Bronchial epithelial cell (primary cell): Measurements from ENCODE around the gene CCDC177. TPM values are rescaled to one million over a fixed set of nuclear protein-coding genes. Genes with fewer than 3 reads are reported as not detected.
"Not testable (repeated sequence)": the region's sequence is repeated elsewhere in the genome, so short reads cannot be mapped to it uniquely, and the experiment has no call there.

Experiments used
- DNase-seq: peaks from one replicate; pipeline ENCODE4 v3.0.0-alpha.2; 2010; ENCODE audit warnings: low read depth
- FAIRE-seq: peaks from 2 replicates; lab custom pipeline; 2011; peaks lifted over from hg19 to GRCh38; lab: Jason Lieb, UNC
- H3K27me3 ChIP-seq: 2 replicates; pipeline ENCODE4 v1.5.1; 2011; ENCODE audit warnings: low read length; ENCODE audit not compliant: control insufficient read depth, insufficient read depth
- H3K36me3 ChIP-seq: 2 replicates; pipeline ENCODE4 v1.5.1; 2011; ENCODE audit warnings: low read length; ENCODE audit not compliant: control insufficient read depth, insufficient read depth
- H3K4me3 ChIP-seq: 2 replicates; pipeline ENCODE4 v1.5.1; 2011; ENCODE audit warnings: mild to moderate bottlenecking, low read depth, low read length, control low read depth
- total RNA-seq: library from RNA; depleted of rRNA; stranded (reverse); fragments of >200 nt; gene quantifications from 2 replicates; pipeline ENCODE4 v1.2.1, GENCODE V29; 2014
- TF ChIP-seq, protein P1 (sequence below): IDR thresholded peaks from 2 replicates; pipeline ENCODE4 v1.5.1; 2011; ENCODE audit warnings: mild to moderate bottlenecking, moderate library complexity, low read length, control low read depth, inconsistent platforms; ENCODE audit not compliant: insufficient read depth, severe bottlenecking

Gene CCDC177
- total RNA-seq, 1 donor from 2014 or later, result not detected

DNA sequence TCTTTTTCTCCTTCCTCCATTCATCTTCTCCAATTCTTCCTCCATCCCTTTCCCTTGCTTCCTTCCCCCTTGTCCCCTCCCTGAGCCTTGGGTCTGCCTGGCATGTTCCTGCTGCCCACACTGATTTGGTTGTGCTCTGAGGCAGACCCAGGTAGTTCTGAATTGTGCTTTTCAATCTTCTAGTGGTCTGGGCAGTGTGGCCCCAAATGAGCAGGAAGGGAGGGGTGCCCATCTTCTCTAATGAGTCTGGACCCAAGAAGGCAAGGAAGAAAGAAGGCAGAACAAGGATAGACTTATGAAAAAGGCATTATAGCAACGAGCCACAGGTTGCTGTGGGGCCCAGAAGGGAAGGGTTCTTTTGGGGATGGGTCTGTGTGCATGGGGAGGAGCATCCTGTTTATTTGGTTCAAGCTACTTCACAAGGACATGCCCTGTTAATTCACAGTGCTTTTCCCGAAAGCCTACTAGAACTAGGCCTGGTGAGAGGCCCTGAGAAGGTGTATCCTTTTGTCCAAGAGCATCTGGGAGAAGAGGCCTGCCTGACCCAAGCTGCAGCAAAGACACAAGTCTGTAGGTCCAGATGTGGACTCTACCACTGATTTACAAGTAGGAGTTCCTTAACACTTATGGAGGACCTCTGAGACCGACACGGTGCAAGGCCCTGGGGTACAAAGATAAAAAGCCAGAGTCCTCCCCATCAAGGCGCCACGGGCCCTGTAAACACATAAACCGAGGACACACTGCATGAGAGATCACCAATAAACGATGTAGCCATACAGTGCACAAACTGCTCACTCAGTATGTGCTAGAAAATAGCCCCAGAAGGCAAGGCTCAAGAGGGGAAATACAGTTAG is 35.6 kb upstream of the CCDC177 start:
- H3K4me3 ChIP-seq, result peak overlapping the region; percentile 48
- H3K36me3 ChIP-seq, result no peaks in the 10 kb centered on the region
- TF ChIP-seq, protein P1, sequence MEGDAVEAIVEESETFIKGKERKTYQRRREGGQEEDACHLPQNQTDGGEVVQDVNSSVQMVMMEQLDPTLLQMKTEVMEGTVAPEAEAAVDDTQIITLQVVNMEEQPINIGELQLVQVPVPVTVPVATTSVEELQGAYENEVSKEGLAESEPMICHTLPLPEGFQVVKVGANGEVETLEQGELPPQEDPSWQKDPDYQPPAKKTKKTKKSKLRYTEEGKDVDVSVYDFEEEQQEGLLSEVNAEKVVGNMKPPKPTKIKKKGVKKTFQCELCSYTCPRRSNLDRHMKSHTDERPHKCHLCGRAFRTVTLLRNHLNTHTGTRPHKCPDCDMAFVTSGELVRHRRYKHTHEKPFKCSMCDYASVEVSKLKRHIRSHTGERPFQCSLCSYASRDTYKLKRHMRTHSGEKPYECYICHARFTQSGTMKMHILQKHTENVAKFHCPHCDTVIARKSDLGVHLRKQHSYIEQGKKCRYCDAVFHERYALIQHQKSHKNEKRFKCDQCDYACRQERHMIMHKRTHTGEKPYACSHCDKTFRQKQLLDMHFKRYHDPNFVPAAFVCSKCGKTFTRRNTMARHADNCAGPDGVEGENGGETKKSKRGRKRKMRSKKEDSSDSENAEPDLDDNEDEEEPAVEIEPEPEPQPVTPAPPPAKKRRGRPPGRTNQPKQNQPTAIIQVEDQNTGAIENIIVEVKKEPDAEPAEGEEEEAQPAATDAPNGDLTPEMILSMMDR, result no peak
- DNase-seq, result no peak
- H3K27me3 ChIP-seq, result no peaks in the 10 kb centered on the region
- no peak for FAIRE-seq

DNA sequence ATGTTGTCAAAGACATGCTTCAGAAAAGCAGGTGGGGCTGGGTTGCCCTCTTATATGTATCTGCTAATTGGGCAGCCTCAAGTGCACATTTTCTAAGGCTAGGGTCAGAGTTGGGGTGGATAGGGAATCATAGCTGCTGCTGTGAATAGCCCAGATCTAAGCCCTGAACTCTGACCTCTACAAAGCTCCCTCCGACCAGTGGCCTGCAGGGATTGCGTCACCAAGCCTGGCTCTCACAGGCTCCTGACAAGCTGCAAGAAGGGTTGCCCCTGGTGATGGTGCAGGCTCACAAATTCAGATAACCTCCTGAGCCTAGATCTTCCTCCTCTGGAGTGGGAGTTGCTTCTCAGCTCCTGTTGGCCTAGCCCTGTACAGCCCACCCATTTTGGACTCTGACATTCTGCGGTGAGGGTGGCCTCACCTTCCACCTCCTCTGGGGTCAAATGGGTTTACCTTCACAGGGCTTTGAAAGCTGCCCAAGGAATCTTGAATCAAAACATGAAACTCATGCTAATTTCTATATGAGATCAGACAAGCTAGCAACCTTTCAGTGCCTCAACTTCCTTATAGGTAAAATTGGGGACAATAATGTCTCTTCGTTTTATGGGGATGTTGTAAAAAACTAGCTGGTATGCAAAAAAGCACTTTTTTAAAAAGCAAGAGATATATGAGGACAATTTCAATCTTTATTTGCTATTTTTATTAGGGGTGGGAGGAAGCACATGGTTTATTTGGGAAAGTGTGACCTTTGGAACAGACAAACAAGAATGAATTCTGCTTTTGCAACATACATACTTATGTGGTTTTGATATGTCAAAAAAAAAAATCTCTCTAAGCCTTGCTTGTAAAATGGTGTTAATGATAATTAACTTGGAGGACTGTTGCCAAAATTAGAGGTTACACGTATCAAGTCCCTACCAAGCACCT is 31.9 kb upstream of the CCDC177 start:
- no peaks in the 10 kb centered on the region for H3K36me3 ChIP-seq
- TF ChIP-seq, protein P1, result no peak
- no peaks in the 10 kb centered on the region for H3K27me3 ChIP-seq
- FAIRE-seq, result no peak
- no peak overlapping the region for H3K4me3 ChIP-seq
- DNase-seq, result no peak

DNA sequence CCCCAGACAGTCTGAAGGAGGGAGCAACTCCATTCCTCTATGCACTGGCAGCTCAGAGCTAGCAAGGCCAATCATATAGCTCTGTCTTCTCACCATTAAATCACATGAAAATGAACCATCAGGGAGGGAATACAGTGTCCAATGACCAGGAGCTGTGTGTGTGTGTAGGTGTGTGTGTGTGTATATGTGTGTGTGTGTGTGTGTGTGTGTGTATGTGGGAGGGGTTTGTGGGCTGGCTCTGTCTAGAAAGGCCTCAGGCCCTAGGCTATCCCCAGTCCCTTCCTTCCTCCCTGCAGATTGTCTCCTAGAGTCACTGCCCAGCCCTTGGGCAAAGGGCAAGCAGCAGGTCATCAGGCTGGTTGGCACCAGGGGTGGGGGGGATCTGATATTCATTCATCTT is 31.1 kb upstream of the CCDC177 start:
- H3K36me3 ChIP-seq, result no peaks in the 10 kb centered on the region
- TF ChIP-seq, protein P1, result no peak
- no peaks in the 10 kb centered on the region for H3K27me3 ChIP-seq
- FAIRE-seq (no peak), DNase-seq (peak; percentile 13)
- no peak overlapping the region for H3K4me3 ChIP-seq

DNA sequence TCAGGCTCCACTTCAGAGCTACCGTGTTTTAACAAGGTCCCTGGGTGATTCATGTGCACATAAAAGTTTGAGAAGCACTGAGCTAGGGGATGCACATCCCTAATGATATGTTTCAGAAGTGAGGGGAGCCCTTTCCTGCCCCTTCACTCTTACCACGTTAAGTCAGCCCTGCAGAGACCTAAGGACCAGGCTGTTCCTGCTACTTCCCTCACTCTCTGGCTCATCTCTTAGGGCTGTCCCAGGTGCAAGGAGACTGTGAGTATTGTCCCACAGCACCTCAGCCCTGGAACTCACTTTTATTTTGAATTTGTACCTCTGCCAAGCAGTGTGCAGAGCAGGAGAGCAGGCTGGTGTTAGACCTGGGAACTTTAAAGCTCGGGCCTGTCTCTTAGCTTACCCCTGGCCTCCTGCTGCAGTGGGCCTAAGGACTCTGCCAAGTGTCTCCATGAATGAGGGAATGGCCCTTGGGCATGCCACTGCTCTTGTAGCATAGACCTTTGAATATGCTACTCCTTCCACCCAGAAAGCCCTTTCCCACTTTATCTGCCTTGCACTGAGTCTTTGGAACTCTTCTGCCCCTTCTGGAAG is 25.7 kb upstream of the CCDC177 start:
- DNase-seq, result no peak
- no peak for FAIRE-seq
- Histone ChIP-seq H3K4me3 (no peak overlapping the region), H3K27me3 (no peaks in the 10 kb centered on the region), H3K36me3 (no peaks in the 10 kb centered on the region)
- TF ChIP-seq, protein P1, result no peak

DNA sequence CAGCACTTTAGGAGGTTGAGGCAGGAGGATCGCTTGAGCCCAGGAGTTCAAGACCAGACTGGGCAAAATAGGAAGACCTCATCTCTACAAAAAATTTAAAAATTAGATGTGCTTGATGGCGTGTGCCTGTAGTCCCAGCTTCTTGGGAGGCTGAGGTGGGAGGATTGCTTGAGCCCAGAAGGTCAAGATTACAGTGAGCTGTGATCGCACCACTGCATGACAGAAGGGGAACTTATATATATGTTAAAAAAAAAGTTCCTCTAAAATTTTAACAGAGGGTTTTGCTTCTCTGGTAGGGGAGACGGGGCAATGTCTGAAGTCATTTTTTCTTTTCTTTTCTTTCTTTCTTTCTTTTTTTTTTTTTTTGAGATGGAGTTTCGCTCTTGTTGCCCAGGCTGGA is 24.8 kb upstream of the CCDC177 start:
- H3K36me3 ChIP-seq, FAIRE-seq, H3K27me3 ChIP-seq, DNase-seq, H3K4me3 ChIP-seq: not testable (repeated sequence)

DNA sequence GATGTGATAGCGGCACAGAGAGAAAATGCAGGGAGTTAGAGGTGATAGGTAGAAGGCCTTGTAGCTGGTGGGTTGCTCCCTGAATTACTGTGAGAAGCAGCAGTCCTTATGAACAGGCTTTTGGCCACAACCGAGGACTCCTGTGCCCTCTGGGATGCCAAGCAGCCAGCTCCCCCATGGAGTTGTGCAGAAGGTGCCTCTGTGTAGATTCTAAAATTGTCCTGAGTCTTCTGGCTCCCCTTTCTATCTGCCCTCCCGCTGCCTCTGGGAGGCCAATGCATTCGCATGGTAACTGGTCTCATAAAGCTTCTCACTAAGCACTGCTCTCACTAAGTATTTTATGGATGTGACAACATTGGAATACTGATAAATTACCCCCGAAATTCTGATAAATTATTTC is 20.7 kb upstream of the CCDC177 start:
- no peak for FAIRE-seq

More for the DNA sequence above, 20.7 kb upstream of the CCDC177 start:
- no peaks in the 10 kb centered on the region for H3K36me3 ChIP-seq
- TF ChIP-seq, protein P1, result no peak
- no peaks in the 10 kb centered on the region for H3K27me3 ChIP-seq
- no peak overlapping the region for H3K4me3 ChIP-seq
- DNase-seq, result no peak
